ENCODE results near the gene MT1E. TPM values are rescaled to one million over a fixed set of nuclear protein-coding genes. Genes with fewer than 3 reads are reported as not detected.
A peak's percentile ranks its signal among the peaks of the same experiment; 100 is the strongest.
"Not testable (repeated sequence)": the region's sequence is repeated elsewhere in the genome, so short reads cannot be mapped to it uniquely, and the experiment has no call there.

The MT1E gene
- total and polyA plus RNA-seq, 2 donors (not counting 1 experiment from before 2014, with no cell fraction given), result 390 to 465 TPM

GRCh38 chr16:56672761-56673536 lies 47.4 kb downstream of the MT1E start:
- Histone ChIP-seq H3K79me2 (ENCODE audit: control insufficient read depth, insufficient read depth, low read length) (no peaks in the 10 kb centered on the region), H3K27ac (ENCODE audit: insufficient read depth, low read length) (no peak overlapping the region), H3K4me2 (ENCODE audit: extremely low read depth, insufficient read depth, low read length) (peak overlapping the region; percentile 45), H2AFZ (ENCODE audit: low read length) (no peak overlapping the region), H4K20me1 (ENCODE audit: control insufficient read depth, extremely low read depth, insufficient read depth, low read length) (no peaks in the 10 kb centered on the region), H3K4me3 (replicated peaks in 1 of 4; ENCODE audit: control extremely low read depth in 1 of 4, insufficient read depth in 1 of 4, low read depth in 3 of 4, low read length in 4 of 4) (no peak overlapping the region), H3K4me1 (ENCODE audit: control insufficient read depth, extremely low read depth, insufficient read depth, low read length) (peaks cover 5% of the 10 kb centered on the region), H3K36me3 (ENCODE audit: control insufficient read depth, insufficient read depth, low read length) (no peaks in the 10 kb centered on the region), H3K9ac (ENCODE audit: insufficient read depth, low read length) (no peak overlapping the region), H3K9me3 (ENCODE audit: control insufficient read depth, insufficient read depth, low read depth, low read length) (no peaks in the 10 kb centered on the region), H3K27me3 (ENCODE audit: control insufficient read depth, insufficient read depth, low read length) (peaks cover 14% of the 10 kb centered on the region)
- DNase-seq (ENCODE audit: low read depth in 2 of 2), result peak in 1 of 2 donors; percentile 66
- TF ChIP-seq EZH2 (IDR thresholded peaks at IDR 0.05; ENCODE audit: low read length, missing control alignments), result no peak

- Histone ChIP-seq H3K4me2 (ENCODE audit: extremely low read depth, insufficient read depth, low read length) (no peak overlapping the region), H3K36me3 (ENCODE audit: control insufficient read depth, insufficient read depth, low read length) (no peaks in the 10 kb centered on the region), H3K79me2 (ENCODE audit: control insufficient read depth, insufficient read depth, low read length) (no peaks in the 10 kb centered on the region), H2AFZ (ENCODE audit: low read length) (no peak overlapping the region), H3K4me3 (replicated peaks in 1 of 4; ENCODE audit: control extremely low read depth in 1 of 4, insufficient read depth in 1 of 4, low read depth in 3 of 4, low read length in 4 of 4) (no peak overlapping the region), H4K20me1 (ENCODE audit: control insufficient read depth, extremely low read depth, insufficient read depth, low read length) (no peaks in the 10 kb centered on the region), H3K27ac (ENCODE audit: insufficient read depth, low read length) (no peak overlapping the region), H3K27me3 (ENCODE audit: control insufficient read depth, insufficient read depth, low read length) (peaks cover 9% of the 10 kb centered on the region), H3K9me3 (ENCODE audit: control insufficient read depth, insufficient read depth, low read depth, low read length) (no peaks in the 10 kb centered on the region), H3K9ac (ENCODE audit: insufficient read depth, low read length) (no peak overlapping the region), H3K4me1 (ENCODE audit: control insufficient read depth, extremely low read depth, insufficient read depth, low read length) (peaks cover 5% of the 10 kb centered on the region)
- peak; percentile 5 to 46 for DNase-seq (ENCODE audit: low read depth in 2 of 2)
- TF ChIP-seq CTCF (conservative IDR thresholded peaks at IDR 0.05 in 1 of 2, IDR thresholded peaks at IDR 0.05 in 1 of 2; ENCODE audit: low read depth in 1 of 2, low read length in 2 of 2) (peak; percentile 63), EZH2 (IDR thresholded peaks at IDR 0.05; ENCODE audit: low read length, missing control alignments) (no peak)
Measured at GRCh38 chr16:56673921-56674320, 48.3 kb downstream of the MT1E start.

GRCh38 chr16:56674570-56674969 lies 49.0 kb downstream of the MT1E start:
- H3K9ac ChIP-seq (ENCODE audit: insufficient read depth, low read length); H3K36me3 ChIP-seq (ENCODE audit: control insufficient read depth, insufficient read depth, low read length); H3K79me2 ChIP-seq (ENCODE audit: control insufficient read depth, insufficient read depth, low read length); H3K4me2 ChIP-seq (ENCODE audit: extremely low read depth, insufficient read depth, low read length); H4K20me1 ChIP-seq (ENCODE audit: control insufficient read depth, extremely low read depth, insufficient read depth, low read length); H3K27ac ChIP-seq (ENCODE audit: insufficient read depth, low read length); H2AFZ ChIP-seq (ENCODE audit: low read length); DNase-seq (ENCODE audit: low read depth in 2 of 2); H3K27me3 ChIP-seq (ENCODE audit: control insufficient read depth, insufficient read depth, low read length); H3K4me1 ChIP-seq (ENCODE audit: control insufficient read depth, extremely low read depth, insufficient read depth, low read length); H3K9me3 ChIP-seq (ENCODE audit: control insufficient read depth, insufficient read depth, low read depth, low read length); H3K4me3 ChIP-seq (replicated peaks in 1 of 4; ENCODE audit: control extremely low read depth in 1 of 4, insufficient read depth in 1 of 4, low read depth in 3 of 4, low read length in 4 of 4): not testable (repeated sequence)

GRCh38 chr16:56675685-56676210 lies 50.2 kb downstream of the MT1E start:
- no peaks in the 10 kb centered on the region for H3K79me2 ChIP-seq (ENCODE audit: control insufficient read depth, insufficient read depth, low read length)
- no peak overlapping the region for H3K27ac ChIP-seq (ENCODE audit: insufficient read depth, low read length)
- H3K9ac ChIP-seq (ENCODE audit: insufficient read depth, low read length), result no peak overlapping the region
- H3K4me2 ChIP-seq (ENCODE audit: extremely low read depth, insufficient read depth, low read length), result no peak overlapping the region
- no peaks in the 10 kb centered on the region for H4K20me1 ChIP-seq (ENCODE audit: control insufficient read depth, extremely low read depth, insufficient read depth, low read length)
- H2AFZ ChIP-seq (ENCODE audit: low read length), result no peak overlapping the region
- no peak for TF ChIP-seq EZH2 (IDR thresholded peaks at IDR 0.05; ENCODE audit: low read length, missing control alignments)
- TF ChIP-seq CTCF (conservative IDR thresholded peaks at IDR 0.05 in 1 of 2, IDR thresholded peaks at IDR 0.05 in 1 of 2; ENCODE audit: low read depth in 1 of 2, low read length in 2 of 2), result no peak
- H3K27me3 ChIP-seq (ENCODE audit: control insufficient read depth, insufficient read depth, low read length), result no peaks in the 10 kb centered on the region
- H3K9me3 ChIP-seq (ENCODE audit: control insufficient read depth, insufficient read depth, low read depth, low read length), result no peaks in the 10 kb centered on the region
- DNase-seq (ENCODE audit: low read depth in 2 of 2), result no peak
- H3K4me3 ChIP-seq (replicated peaks in 1 of 4; ENCODE audit: control extremely low read depth in 1 of 4, insufficient read depth in 1 of 4, low read depth in 3 of 4, low read length in 4 of 4), result peak overlapping the region in 1 of 4 experiments; percentile 17
- H3K36me3 ChIP-seq (ENCODE audit: control insufficient read depth, insufficient read depth, low read length), result no peaks in the 10 kb centered on the region
- peaks cover 5% of the 10 kb centered on the region for H3K4me1 ChIP-seq (ENCODE audit: control insufficient read depth, extremely low read depth, insufficient read depth, low read length)
